ENCODE data around the gene ORMDL2.
"Not testable (repeated sequence)": the region's sequence is repeated elsewhere in the genome, so short reads cannot be mapped to it uniquely, and the experiment has no call there.

The ORMDL2 gene

GRCh38 chr12:55862286-55862685 is 44.4 kb downstream of the ORMDL2 start:
- Histone ChIP-seq H3K27me3 (ENCODE audit: control insufficient read depth, insufficient read depth, low read length) (no peaks in the 10 kb centered on the region), H3K36me3 (ENCODE audit: control insufficient read depth, low read depth, low read length) (no peaks in the 10 kb centered on the region), H3K9me3 (ENCODE audit: control insufficient read depth, low read depth, low read length) (peaks cover 4% of the 10 kb centered on the region), H3K27ac (ENCODE audit: low read length) (no peak overlapping the region), H3K4me3 (ENCODE audit: low read length) (no peak overlapping the region), H3K4me1 (ENCODE audit: control insufficient read depth, low read depth, low read length) (no peaks in the 10 kb centered on the region), H3K9ac (ENCODE audit: low read length) (no peak overlapping the region)

DNA sequence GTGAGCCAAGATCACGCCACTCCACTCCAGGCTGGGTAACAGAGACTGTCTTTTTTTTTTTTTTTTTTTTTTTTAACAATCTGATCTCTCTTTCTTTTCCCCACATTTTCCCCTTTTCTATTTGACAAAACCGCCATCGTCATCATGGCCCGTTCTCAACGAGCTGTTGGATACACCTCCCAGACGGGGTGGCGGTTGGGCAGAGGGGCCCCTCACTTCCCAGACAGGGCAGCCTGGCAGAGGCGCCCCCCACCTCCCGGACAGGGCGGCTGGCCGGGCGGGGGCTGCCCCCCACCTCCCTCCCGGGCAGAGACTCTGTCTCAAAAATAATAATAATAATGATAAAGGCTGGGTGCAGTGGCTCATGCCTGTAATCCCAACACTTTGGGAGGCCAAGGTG is 45.1 kb downstream of the ORMDL2 start:
- H3K9me3 ChIP-seq (ENCODE audit: control insufficient read depth, low read depth, low read length); H3K36me3 ChIP-seq (ENCODE audit: control insufficient read depth, low read depth, low read length); H3K27me3 ChIP-seq (ENCODE audit: control insufficient read depth, insufficient read depth, low read length); H3K4me3 ChIP-seq (ENCODE audit: low read length); H3K4me1 ChIP-seq (ENCODE audit: control insufficient read depth, low read depth, low read length); H3K27ac ChIP-seq (ENCODE audit: low read length); H3K9ac ChIP-seq (ENCODE audit: low read length): not testable (repeated sequence)

DNA sequence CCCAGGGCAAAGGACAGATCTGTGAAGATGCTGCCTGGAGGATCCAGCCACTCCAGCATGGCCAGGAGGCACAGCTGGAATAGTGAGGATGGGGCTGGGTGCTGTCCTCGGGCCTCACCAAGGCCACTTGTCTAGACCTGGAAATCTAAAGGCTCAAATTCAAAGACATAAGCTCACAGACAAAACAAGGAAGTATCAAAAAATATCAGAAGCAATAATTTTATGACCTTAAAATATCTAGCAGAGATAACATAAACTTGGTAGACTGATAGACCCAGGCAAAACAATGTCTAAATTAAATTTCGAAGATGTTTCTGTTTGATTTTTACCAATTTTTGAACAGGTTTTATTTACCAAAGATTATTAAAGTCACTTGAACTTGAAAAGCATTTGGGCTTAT is 47.5 kb downstream of the ORMDL2 start:
- H3K9me3 ChIP-seq (ENCODE audit: control insufficient read depth, low read depth, low read length), result peaks cover 4% of the 10 kb centered on the region
- no peak overlapping the region for H3K27ac ChIP-seq (ENCODE audit: low read length)
- H3K4me3 ChIP-seq (ENCODE audit: low read length), result no peak overlapping the region
- no peaks in the 10 kb centered on the region for H3K4me1 ChIP-seq (ENCODE audit: control insufficient read depth, low read depth, low read length)
- no peak overlapping the region for H3K9ac ChIP-seq (ENCODE audit: low read length)
- no peaks in the 10 kb centered on the region for H3K36me3 ChIP-seq (ENCODE audit: control insufficient read depth, low read depth, low read length)
- no peaks in the 10 kb centered on the region for H3K27me3 ChIP-seq (ENCODE audit: control insufficient read depth, insufficient read depth, low read length)

GRCh38 chr12:55866454-55867004 is 48.7 kb downstream of the ORMDL2 start:
- not testable (repeated sequence) for H3K27ac ChIP-seq (ENCODE audit: low read length); H3K4me3 ChIP-seq (ENCODE audit: low read length); H3K36me3 ChIP-seq (ENCODE audit: control insufficient read depth, low read depth, low read length); H3K9me3 ChIP-seq (ENCODE audit: control insufficient read depth, low read depth, low read length); H3K27me3 ChIP-seq (ENCODE audit: control insufficient read depth, insufficient read depth, low read length); H3K4me1 ChIP-seq (ENCODE audit: control insufficient read depth, low read depth, low read length); H3K9ac ChIP-seq (ENCODE audit: low read length)

Measured in iPS-18a (cell line).